Measurements from ENCODE around the gene PECR. TPM values are rescaled to one million over a fixed set of nuclear protein-coding genes. Genes with fewer than 3 reads are reported as not detected.

PECR gene
- total RNA-seq, 1 experiment from 2014 or later: 15.3 TPM

DNA sequence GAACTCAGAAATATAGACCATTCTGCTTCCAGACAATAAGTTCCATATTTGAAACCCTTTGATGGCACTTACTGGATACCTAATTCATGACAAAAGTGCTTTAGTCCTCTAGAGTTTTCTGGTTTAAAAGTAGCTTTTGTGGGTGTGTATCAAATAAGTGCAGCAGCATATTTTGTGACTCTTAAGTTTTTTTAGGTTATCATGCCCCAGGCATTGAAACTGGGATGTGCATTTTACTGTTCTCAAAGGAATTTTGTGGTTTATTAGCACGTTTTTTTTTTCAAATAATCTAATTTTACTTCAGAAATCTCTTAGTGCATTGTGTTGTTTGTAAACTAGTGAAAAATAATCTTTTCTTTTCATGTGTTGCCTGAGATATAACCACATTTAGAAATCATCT lies 29.0 kb upstream of the PECR start:
- H3K4me1 Mint-ChIP-seq: peaks cover 48 to 64% of the 10 kb centered on the region in 2 experiments
- no peaks in the 10 kb centered on the region for H3K79me1 ChIP-seq (ENCODE audit: insufficient read depth, low read depth, low read length, poor library complexity, severe bottlenecking)
- no peak overlapping the region for H3K18ac ChIP-seq (ENCODE audit: insufficient read length, low read depth, low read length)
- peaks cover 2% of the 10 kb centered on the region; the same call in 1 of the 2 replicates for H3K4me1 ChIP-seq (ENCODE audit: insufficient read depth, low read length)
- H3K4me3 Mint-ChIP-seq: peak overlapping the region; percentile 99 to 100
- H3K9me3 Mint-ChIP-seq: peaks cover 0 to 3% of the 10 kb centered on the region in 2 experiments; a peak in 2 of 5 replicates
- TF ChIP-seq, protein P1, sequence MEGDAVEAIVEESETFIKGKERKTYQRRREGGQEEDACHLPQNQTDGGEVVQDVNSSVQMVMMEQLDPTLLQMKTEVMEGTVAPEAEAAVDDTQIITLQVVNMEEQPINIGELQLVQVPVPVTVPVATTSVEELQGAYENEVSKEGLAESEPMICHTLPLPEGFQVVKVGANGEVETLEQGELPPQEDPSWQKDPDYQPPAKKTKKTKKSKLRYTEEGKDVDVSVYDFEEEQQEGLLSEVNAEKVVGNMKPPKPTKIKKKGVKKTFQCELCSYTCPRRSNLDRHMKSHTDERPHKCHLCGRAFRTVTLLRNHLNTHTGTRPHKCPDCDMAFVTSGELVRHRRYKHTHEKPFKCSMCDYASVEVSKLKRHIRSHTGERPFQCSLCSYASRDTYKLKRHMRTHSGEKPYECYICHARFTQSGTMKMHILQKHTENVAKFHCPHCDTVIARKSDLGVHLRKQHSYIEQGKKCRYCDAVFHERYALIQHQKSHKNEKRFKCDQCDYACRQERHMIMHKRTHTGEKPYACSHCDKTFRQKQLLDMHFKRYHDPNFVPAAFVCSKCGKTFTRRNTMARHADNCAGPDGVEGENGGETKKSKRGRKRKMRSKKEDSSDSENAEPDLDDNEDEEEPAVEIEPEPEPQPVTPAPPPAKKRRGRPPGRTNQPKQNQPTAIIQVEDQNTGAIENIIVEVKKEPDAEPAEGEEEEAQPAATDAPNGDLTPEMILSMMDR (conservative IDR thresholded peaks at IDR 0.05): no peak
- WGBS (ENCODE audit: extremely low coverage, insufficient read length, low lambda C conversion rate): no CpG with 5 or more reads among the region's 1 CpG
- no peak overlapping the region for H2BK5ac ChIP-seq (ENCODE audit: insufficient read length, low read length)
- H4K91ac ChIP-seq (ENCODE audit: insufficient read length, low read depth, low read length): no peak overlapping the region
- peak overlapping the region; percentile 70 to 100 (median 97); a peak in 4 of 7 replicates for H3K27ac Mint-ChIP-seq
- no peak overlapping the region for H4K5ac ChIP-seq (ENCODE audit: insufficient read length, low read depth, low read length)
- H2BK15ac ChIP-seq (ENCODE audit: low read depth, low read length): no peak overlapping the region
- H3K9me3 ChIP-seq (ENCODE audit: control insufficient read depth, low read depth, low read length): no peaks in the 10 kb centered on the region
- no peak overlapping the region for H2BK120ac ChIP-seq (ENCODE audit: low read depth, low read length, poor library complexity, severe bottlenecking)
- peak overlapping the region; percentile 70 for H3K4me2 ChIP-seq (ENCODE audit: insufficient read depth, insufficient read length, low read length)
- H3K27me3 ChIP-seq (ENCODE audit: insufficient read depth, low read length): no peaks in the 10 kb centered on the region
- peaks cover 21% of the 10 kb centered on the region; the same call in 1 of the 2 replicates for H3K79me2 ChIP-seq (ENCODE audit: insufficient read depth, low read length)
- H3K9ac ChIP-seq (ENCODE audit: extremely low read depth, insufficient read length, low read length): peak overlapping the region; percentile 99
- H3K27ac ChIP-seq (ENCODE audit: insufficient read length, low read depth, low read length): no peak overlapping the region
- no peaks in the 10 kb centered on the region for H3K27me3 Mint-ChIP-seq (ENCODE audit: low read depth)
- no peak for DNase-seq
- no peak overlapping the region for H2BK12ac ChIP-seq (ENCODE audit: insufficient read length, low read depth, low read length)
- H3K56ac ChIP-seq (ENCODE audit: insufficient read length, low read depth, low read length): no peak overlapping the region
- no peak overlapping the region for H2BK20ac ChIP-seq (ENCODE audit: low read depth, low read length, poor library complexity, severe bottlenecking)
- H4K8ac ChIP-seq (replicated peaks; ENCODE audit: insufficient read length, low read depth, low read length): no peak overlapping the region
- peaks cover 8% of the 10 kb centered on the region for H3K23me2 ChIP-seq (ENCODE audit: insufficient read length, low read depth, low read length, poor library complexity, severe bottlenecking)
- peaks cover 38 to 58% (median 51%) of the 10 kb centered on the region in 3 experiments for H3K36me3 Mint-ChIP-seq (ENCODE audit: insufficient read depth in 1 of 3, low read depth in 3 of 3)
- H2AFZ ChIP-seq (ENCODE audit: low read length): no peak overlapping the region
- H3K14ac ChIP-seq (ENCODE audit: insufficient read depth, low read length): no peak overlapping the region
- H3K23ac ChIP-seq (ENCODE audit: insufficient read length, low read depth, low read length): no peak overlapping the region
- H3T11ph ChIP-seq (ENCODE audit: low read length): no peak overlapping the region
- no peaks in the 10 kb centered on the region for H4K20me1 ChIP-seq (ENCODE audit: control insufficient read depth, insufficient read depth, insufficient read length)
- H2AK5ac ChIP-seq (ENCODE audit: insufficient read length, low read length): no peak overlapping the region
- no peak overlapping the region for H3K4ac ChIP-seq (ENCODE audit: low read depth, low read length)

Data from H9 (cell line).